Measurements from ENCODE around the gene TMEM106B. TPM values are rescaled to one million over a fixed set of nuclear protein-coding genes. Genes with fewer than 3 reads are reported as not detected.

The TMEM106B gene
- total RNA-seq, 4 donors from 2014 or later: 24.3 to 102 (median 80.8) TPM

DNA sequence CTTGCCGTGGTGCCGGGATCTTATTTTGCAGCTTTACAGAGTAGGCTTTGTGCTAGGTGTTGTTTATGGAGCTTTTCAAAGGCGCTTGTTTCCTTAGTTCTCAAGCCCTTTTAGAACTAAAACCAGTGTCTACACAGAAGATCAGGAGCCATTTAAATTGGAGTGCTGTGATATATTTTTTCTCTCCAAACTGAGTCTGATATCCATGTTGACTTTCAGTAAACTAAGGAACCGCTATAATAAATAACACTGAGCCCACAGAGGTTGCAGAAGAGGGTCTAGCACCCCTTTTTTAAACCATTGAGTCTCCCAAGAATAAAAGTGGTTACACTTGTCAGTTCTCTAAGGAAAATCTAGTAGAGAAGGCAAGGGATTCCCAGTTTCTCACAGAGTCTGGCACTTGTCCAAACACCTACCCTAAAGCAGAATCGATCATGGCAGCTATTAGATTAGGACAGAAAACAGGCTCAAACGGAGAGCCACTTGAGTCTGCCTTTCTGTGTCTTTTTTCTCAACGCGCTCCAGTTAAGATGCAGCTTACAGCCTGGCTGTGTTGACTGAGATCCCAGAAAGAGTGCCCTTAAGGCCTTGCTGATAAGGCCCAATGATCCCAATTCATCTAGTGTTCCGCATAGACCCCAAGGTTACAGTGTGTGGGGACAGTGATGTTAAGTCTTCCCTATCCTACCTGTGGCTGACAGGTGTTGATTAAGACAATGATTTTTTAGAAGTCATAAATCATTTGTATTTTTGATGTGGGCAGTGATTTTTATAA, 804 bp downstream of the TMEM106B start:
- Histone ChIP-seq H3K27me3 (no peaks in the 10 kb centered on the region), H3K36me3 (peaks cover 0 to 19% (median 6%) of the 10 kb centered on the region in 4 donors), H3K9me3 (no peaks in the 10 kb centered on the region), H3K4me3 (peak overlapping the region; percentile 62 to 70 (median 66)), H3K27ac (peak overlapping the region; percentile 93 to 96 (median 94)), H3K4me1 (peaks cover 7 to 18% (median 13%) of the 10 kb centered on the region in 4 donors)
- in situ Hi-C loops (cut with MboI; ENCODE audit: low pct_ligation_motif_present in 1 of 4, low pct_unique_long_range_greater_than_20kb in 1 of 4, low sequenced_read_pairs in 3 of 4): no loop called here
- DNase-seq: no peak
- WGBS, 2 donors (ENCODE audit: low coverage in 1 of 2): 13 to 17% methylated on average over 5 to 9 of the region's 9 CpGs
- no peak for TF ChIP-seq POLR2AphosphoS5 (IDR thresholded peaks at IDR 0.05)
- TF ChIP-seq EP300 (IDR thresholded peaks at IDR 0.05; ENCODE audit: low read depth): no peak
- TF ChIP-seq POLR2A (IDR thresholded peaks at IDR 0.05): no peak
- TF ChIP-seq, protein P1, sequence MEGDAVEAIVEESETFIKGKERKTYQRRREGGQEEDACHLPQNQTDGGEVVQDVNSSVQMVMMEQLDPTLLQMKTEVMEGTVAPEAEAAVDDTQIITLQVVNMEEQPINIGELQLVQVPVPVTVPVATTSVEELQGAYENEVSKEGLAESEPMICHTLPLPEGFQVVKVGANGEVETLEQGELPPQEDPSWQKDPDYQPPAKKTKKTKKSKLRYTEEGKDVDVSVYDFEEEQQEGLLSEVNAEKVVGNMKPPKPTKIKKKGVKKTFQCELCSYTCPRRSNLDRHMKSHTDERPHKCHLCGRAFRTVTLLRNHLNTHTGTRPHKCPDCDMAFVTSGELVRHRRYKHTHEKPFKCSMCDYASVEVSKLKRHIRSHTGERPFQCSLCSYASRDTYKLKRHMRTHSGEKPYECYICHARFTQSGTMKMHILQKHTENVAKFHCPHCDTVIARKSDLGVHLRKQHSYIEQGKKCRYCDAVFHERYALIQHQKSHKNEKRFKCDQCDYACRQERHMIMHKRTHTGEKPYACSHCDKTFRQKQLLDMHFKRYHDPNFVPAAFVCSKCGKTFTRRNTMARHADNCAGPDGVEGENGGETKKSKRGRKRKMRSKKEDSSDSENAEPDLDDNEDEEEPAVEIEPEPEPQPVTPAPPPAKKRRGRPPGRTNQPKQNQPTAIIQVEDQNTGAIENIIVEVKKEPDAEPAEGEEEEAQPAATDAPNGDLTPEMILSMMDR (IDR thresholded peaks at IDR 0.05): no peak
- intact Hi-C loops (cut with DNase I; ENCODE audit: low total_unique reads): no loop called here

DNA sequence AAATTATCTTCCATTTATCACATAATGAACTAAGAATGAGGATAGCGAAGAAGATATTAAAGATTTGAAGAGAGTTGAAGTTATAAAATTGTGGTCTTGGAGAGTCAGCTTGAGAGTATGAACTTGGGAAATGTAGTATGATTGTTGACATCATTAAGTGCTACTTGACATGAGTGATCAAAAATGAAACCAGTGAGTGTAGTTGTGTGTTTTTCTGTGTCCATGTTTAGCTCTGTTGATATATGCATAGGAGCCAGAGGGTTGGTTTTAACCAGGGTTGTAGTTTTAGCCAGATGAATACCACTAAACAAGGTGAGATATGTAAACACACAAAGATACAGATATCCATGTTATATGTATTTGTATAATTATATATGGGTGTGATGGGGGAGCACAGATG, 6.2 kb downstream of the TMEM106B start:
- in situ Hi-C loops (cut with MboI; ENCODE audit: low pct_ligation_motif_present in 1 of 4, low pct_unique_long_range_greater_than_20kb in 1 of 4, low sequenced_read_pairs in 3 of 4): no loop called here
- Histone ChIP-seq H3K4me1 (peaks cover 3 to 11% (median 6%) of the 10 kb centered on the region in 4 donors), H3K36me3 (peaks cover 0 to 52% (median 11%) of the 10 kb centered on the region in 4 donors), H3K27me3 (no peaks in the 10 kb centered on the region), H3K9me3 (no peaks in the 10 kb centered on the region), H3K27ac (no peak overlapping the region), H3K4me3 (no peak overlapping the region)
- no peak for DNase-seq
- TF ChIP-seq POLR2AphosphoS5 (IDR thresholded peaks at IDR 0.05) (no peak), POLR2A (IDR thresholded peaks at IDR 0.05) (no peak), EP300 (IDR thresholded peaks at IDR 0.05; ENCODE audit: low read depth) (no peak)
- TF ChIP-seq, protein P1 (IDR thresholded peaks at IDR 0.05): no peak
- intact Hi-C loops (cut with DNase I; ENCODE audit: low total_unique reads): no loop called here
- WGBS, 2 donors (ENCODE audit: low coverage in 1 of 2): 97 to 100% methylated on average over 1 of the region's 1 CpG

DNA sequence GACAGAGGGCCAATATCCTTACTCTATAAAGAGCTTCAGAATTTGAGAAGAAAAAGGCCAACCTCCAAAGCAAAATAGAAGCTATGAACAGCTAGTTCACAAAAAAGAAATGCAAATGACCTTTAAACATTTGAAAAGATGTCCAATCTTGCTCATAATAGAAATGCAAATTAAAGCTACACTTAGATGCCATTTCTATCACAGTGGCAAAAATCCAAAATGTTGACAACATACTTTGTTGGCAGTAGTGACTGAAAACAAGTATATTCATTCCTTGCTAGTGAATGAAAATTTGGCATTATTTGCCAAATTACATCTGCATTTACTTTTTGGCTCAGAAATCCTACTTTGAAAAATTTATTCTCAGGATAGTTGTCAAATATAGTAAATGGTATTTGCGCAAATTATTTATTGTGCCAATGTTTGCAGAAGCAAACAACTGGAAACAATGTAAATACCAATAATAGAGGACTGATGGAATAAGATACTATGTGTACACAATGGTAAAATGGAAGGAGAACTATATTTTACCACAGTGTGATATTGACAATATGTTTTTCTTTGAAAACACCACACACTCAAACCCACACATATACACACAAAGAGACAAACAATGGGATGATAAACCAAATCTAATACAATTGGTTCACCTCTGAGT, 9.4 kb downstream of the TMEM106B start:
- no peak overlapping the region for H3K4me3 ChIP-seq
- 80 to 91% methylated on average over 1 of the region's 1 CpG for WGBS, 2 donors (ENCODE audit: low coverage in 1 of 2)
- TF ChIP-seq, protein P1 (IDR thresholded peaks at IDR 0.05): no peak
- TF ChIP-seq POLR2AphosphoS5 (IDR thresholded peaks at IDR 0.05) (no peak), EP300 (IDR thresholded peaks at IDR 0.05; ENCODE audit: low read depth) (no peak), POLR2A (IDR thresholded peaks at IDR 0.05) (no peak)
- no peak for DNase-seq
- H3K36me3 ChIP-seq: peaks cover 0 to 51% (median 10%) of the 10 kb centered on the region in 4 donors
- no peaks in the 10 kb centered on the region for H3K27me3 ChIP-seq
- in situ Hi-C loops (cut with MboI; ENCODE audit: low pct_ligation_motif_present in 1 of 4, low pct_unique_long_range_greater_than_20kb in 1 of 4, low sequenced_read_pairs in 3 of 4): no loop called here
- intact Hi-C loops (cut with DNase I; ENCODE audit: low total_unique reads): no loop called here
- H3K4me1 ChIP-seq: no peaks in the 10 kb centered on the region
- H3K9me3 ChIP-seq: no peaks in the 10 kb centered on the region
- H3K27ac ChIP-seq: no peak overlapping the region

DNA sequence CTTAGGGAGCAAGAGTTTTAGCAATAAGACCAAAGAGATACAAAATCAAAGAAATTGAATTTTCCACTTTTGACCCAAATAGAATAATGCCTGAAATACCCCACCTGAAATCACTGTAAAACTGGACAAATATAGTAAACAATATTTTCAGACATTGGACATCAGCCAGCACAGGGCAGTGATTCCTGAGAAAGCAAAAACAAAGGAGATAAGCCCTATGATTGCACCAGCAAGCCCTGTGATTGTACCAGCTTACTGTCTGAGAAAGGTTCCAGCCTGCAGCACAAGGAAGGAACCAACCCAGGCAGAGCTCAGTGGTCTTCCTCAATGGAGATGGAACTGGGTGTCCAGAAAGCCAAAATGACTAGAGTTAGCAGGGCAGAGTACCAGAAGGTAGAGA, 10.3 kb downstream of the TMEM106B start:
- TF ChIP-seq EP300 (IDR thresholded peaks at IDR 0.05; ENCODE audit: low read depth) (no peak), POLR2AphosphoS5 (IDR thresholded peaks at IDR 0.05) (no peak), POLR2A (IDR thresholded peaks at IDR 0.05) (no peak)
- TF ChIP-seq, protein P1 (IDR thresholded peaks at IDR 0.05): no peak
- Histone ChIP-seq H3K27me3 (no peaks in the 10 kb centered on the region), H3K36me3 (peaks cover 0 to 43% (median 6%) of the 10 kb centered on the region in 4 donors), H3K27ac (no peak overlapping the region), H3K4me1 (no peaks in the 10 kb centered on the region), H3K4me3 (no peak overlapping the region), H3K9me3 (no peaks in the 10 kb centered on the region)
- no peak for DNase-seq
- intact Hi-C loops (cut with DNase I; ENCODE audit: low total_unique reads): no loop called here
- in situ Hi-C loops (cut with MboI; ENCODE audit: low pct_ligation_motif_present in 1 of 4, low pct_unique_long_range_greater_than_20kb in 1 of 4, low sequenced_read_pairs in 3 of 4): no loop called here
